Panc1 (cell line): ENCODE measurements around the gene CD163L1. TPM values are rescaled to one million over a fixed set of nuclear protein-coding genes. Genes with fewer than 3 reads are reported as not detected.

ENCODE experiments used
- ATAC-seq: fragments of 200-7000 bp; cut with Tn5 transposase; 2 replicates; pipeline ENCODE4 v1.9.1; 2020; ENCODE audit warnings: mild to moderate bottlenecking, moderate library complexity
- BruUV-seq: library from RNA; stranded (reverse); fragments of 400-500 nt; replicated peaks from 2 replicates; lab custom pipeline; 2021; lab: Mats Ljungman, UMichigan
- CTCF ChIA-PET: fragments of 300-600 bp; sonication (Branson Sonifier 250); formaldehyde crosslinking; loops from one replicate; lab custom pipeline; 2022; ENCODE audit warnings: antibody characterized with exemption; lab: Charles Lee
- POLR2A ChIA-PET: fragments of 300-600 bp; sonication (Branson Sonifier 250); formaldehyde crosslinking; loops from one replicate; lab custom pipeline; 2022; ENCODE audit warnings: antibody characterized with exemption; lab: Charles Lee
- DNase-seq: peaks from one replicate; pipeline ENCODE4 v3.0.0-alpha.2; 2010; ENCODE audit warnings: low read depth, low spot score
- H3K27ac ChIP-seq: 2 replicates; pipeline ENCODE4 v1.5.1; 2011; ENCODE audit warnings: mild to moderate bottlenecking, low read length, inconsistent platforms
- H3K27me3 ChIP-seq: fragments of 200-500 bp; sonication (Bioruptor generic); 2 replicates; pipeline ENCODE4 v1.6.0; 2014; ENCODE audit warnings: low read length, inconsistent platforms; ENCODE audit not compliant: control insufficient read depth, insufficient read depth
- H3K36me3 ChIP-seq: fragments of 200-500 bp; sonication (Bioruptor generic); 2 replicates; pipeline ENCODE4 v1.5.1; 2014; ENCODE audit warnings: inconsistent platforms, mild to moderate bottlenecking, low read length, moderate library complexity; ENCODE audit not compliant: control insufficient read depth, insufficient read depth
- H3K4me1 ChIP-seq: 2 replicates; pipeline ENCODE4 v1.5.1; 2011; ENCODE audit warnings: inconsistent platforms, mild to moderate bottlenecking, low read length, moderate library complexity; ENCODE audit not compliant: control insufficient read depth, insufficient read depth
- H3K4me3 ChIP-seq, 2 experiments: 2 replicates each; pipeline ENCODE4 v1.5.1; 2011 to 2012; ENCODE audit warnings: low read depth in 2 of 2, low read length in 2 of 2, mild to moderate bottlenecking in 2 of 2, inconsistent platforms in 1 of 2, moderate library complexity in 1 of 2
- H3K9me3 ChIP-seq: fragments of 200-500 bp; sonication (Bioruptor generic); 2 replicates; pipeline ENCODE4 v1.5.1; 2014; ENCODE audit warnings: low read depth, mild to moderate bottlenecking, inconsistent platforms, low read length, moderate library complexity; ENCODE audit not compliant: control insufficient read depth, insufficient read depth
- CTCF ChIP-seq: fragments of 450-650 bp; IDR thresholded peaks from 2 replicates; pipeline ENCODE4 v1.5.1; 2017; ENCODE audit warnings: mild to moderate bottlenecking
- POLR2AphosphoS5 ChIP-seq: IDR thresholded peaks from 2 replicates; pipeline ENCODE4 v1.6.1; 2012; ENCODE audit warnings: mild to moderate bottlenecking, low read depth, low read length, moderate library complexity
- REST ChIP-seq, 2 experiments: IDR thresholded peaks; 2 replicates each; pipeline ENCODE4 v1.6.1; 2011 to 2012; ENCODE audit warnings: low read depth in 2 of 2, control low read depth in 1 of 2, low read length in 1 of 2, mild to moderate bottlenecking in 1 of 2, moderate library complexity in 1 of 2; ENCODE audit not compliant: insufficient read depth in 1 of 2
- SIN3A ChIP-seq: IDR thresholded peaks from 2 replicates; pipeline ENCODE4 v1.6.1; 2012; ENCODE audit warnings: low read depth, mild to moderate bottlenecking, low read length, moderate library complexity, borderline replicate concordance; ENCODE audit not compliant: insufficient read depth
- TCF7L2 ChIP-seq: IDR thresholded peaks from 2 replicates; pipeline ENCODE4 v1.6.1; 2011; ENCODE audit warnings: mild to moderate bottlenecking, low read depth, low read length, inconsistent platforms
- in situ Hi-C: cut with HindIII; loops from 2 replicates; pipeline ENCODE4 v1.10.0; 2016; ENCODE audit warnings: low sequenced_read_pairs, low pct_unique_long_range_greater_than_20kb
- intact Hi-C: fragments of 100-400 bp; cut with micrococcal nuclease; formaldehyde crosslinking; loops from one replicate; pipeline ENCODE4 v1.10.0; 2022; ENCODE audit not compliant: unreplicated experiment
- total RNA-seq: library from RNA; stranded (reverse); gene quantifications from one replicate; pipeline ENCODE4 v1.2.1, GENCODE V29; 2021; ENCODE audit not compliant: unreplicated experiment

The CD163L1 gene
- total RNA-seq, 1 experiment from 2014 or later = not detected

GRCh38 chr12:7479771-7480170 is 35.8 kb upstream of the CD163L1 start:
- no peaks in the 10 kb centered on the region; the same call in 1 of the 2 replicates for H3K27me3 ChIP-seq
- POLR2A ChIA-PET = no interaction called here
- H3K27ac ChIP-seq = no peak overlapping the region
- intact Hi-C loops = no loop called here
- DNase-seq (no peak), ATAC-seq (no peak)
- H3K4me1 ChIP-seq = no peaks in the 10 kb centered on the region
- TF ChIP-seq CTCF (no peak), REST (IDR thresholded peaks at IDR 0.05; ENCODE audit: insufficient read depth in 1 of 2, low read depth in 2 of 2, low read length in 1 of 2) (no peak), POLR2AphosphoS5 (no peak), SIN3A (no peak), TCF7L2 (no peak)
- BruUV-seq = no TSS peak
- in situ Hi-C loops = no loop called here
- H3K36me3 ChIP-seq = no peaks in the 10 kb centered on the region
- CTCF ChIA-PET = no interaction called here
- no peak overlapping the region for H3K4me3 ChIP-seq
- H3K9me3 ChIP-seq = no peaks in the 10 kb centered on the region

GRCh38 chr12:7472060-7472459 is 28.1 kb upstream of the CD163L1 start:
- H3K4me3 ChIP-seq = no peak overlapping the region
- H3K4me1 ChIP-seq = no peaks in the 10 kb centered on the region
- no peaks in the 10 kb centered on the region for H3K27me3 ChIP-seq
- ChIA-PET CTCF (no interaction called here), POLR2A (no interaction called here)
- no peak overlapping the region for H3K27ac ChIP-seq
- in situ Hi-C loops = no loop called here
- DNase-seq = no peak
- ATAC-seq = no peak
- intact Hi-C loops = no loop called here
- TF ChIP-seq CTCF (no peak), TCF7L2 (no peak), POLR2AphosphoS5 (no peak), SIN3A (no peak), REST (IDR thresholded peaks at IDR 0.05; ENCODE audit: insufficient read depth in 1 of 2, low read depth in 2 of 2, low read length in 1 of 2) (no peak)
- H3K9me3 ChIP-seq = no peaks in the 10 kb centered on the region
- BruUV-seq = no TSS peak
- no peaks in the 10 kb centered on the region for H3K36me3 ChIP-seq
